GM23338 (cell line): ENCODE data around the gene PRR33. TPM values are rescaled to one million over a fixed set of nuclear protein-coding genes. Genes with fewer than 3 reads are reported as not detected.

ENCODE experiments used
- ATAC-seq: fragments of 200-7000 bp; cut with Tn5 transposase; 3 replicates; pipeline ENCODE4 v1.9.1; 2020
- DNase-seq: peaks from one replicate; pipeline ENCODE4 v3.0.0-alpha.2; 2015; ENCODE audit warnings: low spot score
- H2AFZ ChIP-seq: fragments of 200-600 bp; sonication (generic); 2 replicates; pipeline ENCODE4 v1.8.0; 2016; ENCODE audit warnings: antibody characterized with exemption, mild to moderate bottlenecking, moderate library complexity
- H3F3A ChIP-seq: fragments of 200-600 bp; sonication (generic); replicated peaks from 2 replicates; pipeline ENCODE4 v1.8.0; 2017; ENCODE audit warnings: antibody characterized with exemption, mixed run types, low read depth
- H3K27ac ChIP-seq: fragments of 200-600 bp; sonication (generic); 2 replicates; pipeline ENCODE4 v1.6.1; 2016; ENCODE audit warnings: low read depth
- H3K27me3 ChIP-seq: fragments of 200-600 bp; sonication (generic); 2 replicates; pipeline ENCODE4 v1.8.0; 2016; ENCODE audit warnings: mild to moderate bottlenecking, mixed run types, moderate library complexity; ENCODE audit not compliant: insufficient read depth
- H3K36me3 ChIP-seq: fragments of 200-600 bp; sonication (generic); 2 replicates; pipeline ENCODE4 v1.8.0; 2016; ENCODE audit warnings: mild to moderate bottlenecking; ENCODE audit not compliant: insufficient read depth
- H3K4me1 ChIP-seq: fragments of 200-600 bp; sonication (generic); 2 replicates; pipeline ENCODE4 v1.8.0; 2016; ENCODE audit warnings: mild to moderate bottlenecking, moderate library complexity; ENCODE audit not compliant: insufficient read depth
- H3K4me2 ChIP-seq: fragments of 200-600 bp; sonication (generic); 2 replicates; pipeline ENCODE4 v1.7.1; 2017; ENCODE audit warnings: mixed run types
- H3K4me3 ChIP-seq: fragments of 200-600 bp; sonication (generic); 2 replicates; pipeline ENCODE4 v1.6.1; 2016; ENCODE audit warnings: mixed run types
- H3K79me2 ChIP-seq: fragments of 200-600 bp; sonication (generic); replicated peaks from 2 replicates; pipeline ENCODE4 v1.8.0; 2017; ENCODE audit warnings: mild to moderate bottlenecking; ENCODE audit not compliant: insufficient read depth
- H3K9me2 ChIP-seq: fragments of 200-600 bp; sonication (generic); 2 replicates; pipeline ENCODE4 v1.8.0; 2017; ENCODE audit not compliant: insufficient read depth
- H4K20me1 ChIP-seq: fragments of 200-600 bp; sonication (generic); replicated peaks from 2 replicates; pipeline ENCODE4 v1.8.0; 2017; ENCODE audit warnings: mild to moderate bottlenecking; ENCODE audit not compliant: insufficient read depth
- H3K27ac Mint-ChIP-seq: 2 replicates; pipeline ENCODE4 v1.8.0; 2020; ENCODE audit warnings: inconsistent platforms, mild to moderate bottlenecking, moderate library complexity, mixed read lengths
- H3K27me3 Mint-ChIP-seq: 3 replicates; pipeline ENCODE4 v1.8.0; 2022; ENCODE audit warnings: low read depth, mild to moderate bottlenecking, moderate library complexity, mixed read lengths, inconsistent platforms; ENCODE audit not compliant: insufficient read depth, poor library complexity
- H3K36me3 Mint-ChIP-seq: 3 replicates; pipeline ENCODE4 v1.8.0; 2021; ENCODE audit warnings: low read depth, mild to moderate bottlenecking, inconsistent platforms, moderate library complexity, mixed read lengths
- H3K4me1 Mint-ChIP-seq: 3 replicates; pipeline ENCODE4 v1.8.0; 2020; ENCODE audit warnings: mild to moderate bottlenecking, inconsistent platforms, mixed read lengths
- H3K4me3 Mint-ChIP-seq: 3 replicates; pipeline ENCODE4 v1.8.0; 2021; ENCODE audit warnings: moderate library complexity, mild to moderate bottlenecking, inconsistent platforms, mixed read lengths
- H3K9me3 Mint-ChIP-seq: 3 replicates; pipeline ENCODE4 v1.8.0; 2020; ENCODE audit warnings: moderate library complexity, mild to moderate bottlenecking, inconsistent platforms, mixed read lengths
- CREB1 ChIP-seq: fragments of 250-450 bp; sonication (Bioruptor Pico); IDR thresholded peaks from 2 replicates; pipeline ENCODE4 v1.5.0; 2020; ENCODE audit warnings: low read depth, mild to moderate bottlenecking, moderate library complexity
- EZH2phosphoT487 ChIP-seq: fragments of 200-600 bp; sonication (generic); IDR thresholded peaks from one replicate; pipeline ENCODE4 v1.8.1; 2018; ENCODE audit warnings: antibody characterized with exemption; ENCODE audit not compliant: unreplicated experiment
- JUNB ChIP-seq: IDR thresholded peaks from one replicate; pipeline ENCODE4 v1.6.1; 2016; ENCODE audit warnings: antibody characterized with exemption; ENCODE audit not compliant: unreplicated experiment
- NANOG ChIP-seq: IDR thresholded peaks from 2 replicates; pipeline ENCODE4 v1.6.1; 2016; ENCODE audit warnings: antibody characterized with exemption, borderline replicate concordance
- POLR2AphosphoS5 ChIP-seq: IDR thresholded peaks from 2 replicates; pipeline ENCODE4 v1.6.1; 2016; ENCODE audit warnings: antibody characterized with exemption, low read depth
- STAT1 ChIP-seq: IDR thresholded peaks from one replicate; pipeline ENCODE4 v1.6.1; 2016; ENCODE audit warnings: antibody characterized with exemption; ENCODE audit not compliant: unreplicated experiment
- ZNF114 ChIP-seq: fragments of 250-450 bp; sonication (Bioruptor Pico); IDR thresholded peaks from 2 replicates; pipeline ENCODE4 v1.5.0; 2020; ENCODE audit warnings: mild to moderate bottlenecking, moderate library complexity
- ZNF331 ChIP-seq: fragments of 250-450 bp; sonication (Bioruptor Pico); IDR thresholded peaks from 2 replicates; pipeline ENCODE4 v1.5.0; 2020; ENCODE audit warnings: low read depth, mild to moderate bottlenecking, moderate library complexity
- polyA plus RNA-seq: library from polyadenylated mRNA; unstranded; fragments of >200 nt; fragmentation: Nextera tagmentation; extraction: Ambion mirVana; gene quantifications from 2 replicates; pipeline ENCODE4 v1.2.1, GENCODE V29; 2016
- total RNA-seq: library from RNA; depleted of rRNA; stranded (reverse); fragments of >200 nt; shearing (Covaris generic); gene quantifications from 2 replicates; pipeline ENCODE4 v1.2.3, GENCODE V29; 2014
- TF ChIP-seq, protein P1 (sequence below): IDR thresholded peaks from one replicate; pipeline ENCODE4 v1.6.1; 2018; ENCODE audit warnings: antibody characterized with exemption; ENCODE audit not compliant: unreplicated experiment
- TF ChIP-seq, protein P2 (sequence below): IDR thresholded peaks from 2 replicates; pipeline ENCODE4 v1.6.1; 2016; ENCODE audit warnings: antibody characterized with exemption

Gene PRR33
- total and polyA plus RNA-seq, 2 experiments from 2014 or later: not detected

DNA sequence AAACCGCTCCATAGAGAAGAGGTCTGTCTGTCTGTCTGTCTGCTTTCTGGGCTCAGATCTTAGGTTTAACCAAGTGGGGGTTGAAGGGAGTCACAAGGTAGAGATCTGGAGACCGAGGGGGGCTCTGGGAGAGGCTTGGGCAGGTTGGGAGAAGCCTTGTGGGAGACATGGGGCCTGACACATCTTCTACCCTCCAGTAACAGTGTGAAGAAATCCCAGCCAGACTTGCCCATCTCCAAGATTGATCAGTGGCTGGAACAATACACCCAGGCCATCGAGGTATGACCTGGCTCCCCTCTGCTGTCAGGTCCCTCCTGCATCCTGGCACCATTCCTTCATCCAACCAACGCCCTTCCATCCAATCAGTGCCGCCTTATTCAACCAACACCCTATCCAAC is 7.4 kb downstream of the PRR33 start:
- H3K27ac Mint-ChIP-seq: no peak overlapping the region
- H3K4me1 ChIP-seq: no peaks in the 10 kb centered on the region
- H3K79me2 ChIP-seq: no peaks in the 10 kb centered on the region
- ATAC-seq (no peak), DNase-seq (no peak)
- TF ChIP-seq CREB1 (CRISPR knock-in tag): no peak
- no peak for TF ChIP-seq STAT1
- TF ChIP-seq ZNF114 (CRISPR knock-in tag): no peak
- TF ChIP-seq POLR2AphosphoS5: no peak
- TF ChIP-seq ZNF331 (CRISPR knock-in tag): no peak
- TF ChIP-seq EZH2phosphoT487: no peak
- TF ChIP-seq, protein P1, sequence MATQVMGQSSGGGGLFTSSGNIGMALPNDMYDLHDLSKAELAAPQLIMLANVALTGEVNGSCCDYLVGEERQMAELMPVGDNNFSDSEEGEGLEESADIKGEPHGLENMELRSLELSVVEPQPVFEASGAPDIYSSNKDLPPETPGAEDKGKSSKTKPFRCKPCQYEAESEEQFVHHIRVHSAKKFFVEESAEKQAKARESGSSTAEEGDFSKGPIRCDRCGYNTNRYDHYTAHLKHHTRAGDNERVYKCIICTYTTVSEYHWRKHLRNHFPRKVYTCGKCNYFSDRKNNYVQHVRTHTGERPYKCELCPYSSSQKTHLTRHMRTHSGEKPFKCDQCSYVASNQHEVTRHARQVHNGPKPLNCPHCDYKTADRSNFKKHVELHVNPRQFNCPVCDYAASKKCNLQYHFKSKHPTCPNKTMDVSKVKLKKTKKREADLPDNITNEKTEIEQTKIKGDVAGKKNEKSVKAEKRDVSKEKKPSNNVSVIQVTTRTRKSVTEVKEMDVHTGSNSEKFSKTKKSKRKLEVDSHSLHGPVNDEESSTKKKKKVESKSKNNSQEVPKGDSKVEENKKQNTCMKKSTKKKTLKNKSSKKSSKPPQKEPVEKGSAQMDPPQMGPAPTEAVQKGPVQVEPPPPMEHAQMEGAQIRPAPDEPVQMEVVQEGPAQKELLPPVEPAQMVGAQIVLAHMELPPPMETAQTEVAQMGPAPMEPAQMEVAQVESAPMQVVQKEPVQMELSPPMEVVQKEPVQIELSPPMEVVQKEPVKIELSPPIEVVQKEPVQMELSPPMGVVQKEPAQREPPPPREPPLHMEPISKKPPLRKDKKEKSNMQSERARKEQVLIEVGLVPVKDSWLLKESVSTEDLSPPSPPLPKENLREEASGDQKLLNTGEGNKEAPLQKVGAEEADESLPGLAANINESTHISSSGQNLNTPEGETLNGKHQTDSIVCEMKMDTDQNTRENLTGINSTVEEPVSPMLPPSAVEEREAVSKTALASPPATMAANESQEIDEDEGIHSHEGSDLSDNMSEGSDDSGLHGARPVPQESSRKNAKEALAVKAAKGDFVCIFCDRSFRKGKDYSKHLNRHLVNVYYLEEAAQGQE: no peak
- no peak for TF ChIP-seq NANOG
- no peak overlapping the region for H3K4me3 ChIP-seq
- H3K27me3 ChIP-seq: no peaks in the 10 kb centered on the region
- H3K4me2 ChIP-seq: no peak overlapping the region
- no peaks in the 10 kb centered on the region for H3F3A ChIP-seq
- H3K36me3 ChIP-seq: no peaks in the 10 kb centered on the region
- no peak overlapping the region for H3K4me3 Mint-ChIP-seq
- H3K36me3 Mint-ChIP-seq: no peaks in the 10 kb centered on the region
- no peak overlapping the region for H2AFZ ChIP-seq
- H3K9me3 Mint-ChIP-seq: no peaks in the 10 kb centered on the region
- H3K4me1 Mint-ChIP-seq: no peaks in the 10 kb centered on the region
- H3K27me3 Mint-ChIP-seq: peaks cover 3% of the 10 kb centered on the region
- H4K20me1 ChIP-seq: no peaks in the 10 kb centered on the region
- H3K27ac ChIP-seq: no peak overlapping the region
- no peaks in the 10 kb centered on the region for H3K9me2 ChIP-seq

DNA sequence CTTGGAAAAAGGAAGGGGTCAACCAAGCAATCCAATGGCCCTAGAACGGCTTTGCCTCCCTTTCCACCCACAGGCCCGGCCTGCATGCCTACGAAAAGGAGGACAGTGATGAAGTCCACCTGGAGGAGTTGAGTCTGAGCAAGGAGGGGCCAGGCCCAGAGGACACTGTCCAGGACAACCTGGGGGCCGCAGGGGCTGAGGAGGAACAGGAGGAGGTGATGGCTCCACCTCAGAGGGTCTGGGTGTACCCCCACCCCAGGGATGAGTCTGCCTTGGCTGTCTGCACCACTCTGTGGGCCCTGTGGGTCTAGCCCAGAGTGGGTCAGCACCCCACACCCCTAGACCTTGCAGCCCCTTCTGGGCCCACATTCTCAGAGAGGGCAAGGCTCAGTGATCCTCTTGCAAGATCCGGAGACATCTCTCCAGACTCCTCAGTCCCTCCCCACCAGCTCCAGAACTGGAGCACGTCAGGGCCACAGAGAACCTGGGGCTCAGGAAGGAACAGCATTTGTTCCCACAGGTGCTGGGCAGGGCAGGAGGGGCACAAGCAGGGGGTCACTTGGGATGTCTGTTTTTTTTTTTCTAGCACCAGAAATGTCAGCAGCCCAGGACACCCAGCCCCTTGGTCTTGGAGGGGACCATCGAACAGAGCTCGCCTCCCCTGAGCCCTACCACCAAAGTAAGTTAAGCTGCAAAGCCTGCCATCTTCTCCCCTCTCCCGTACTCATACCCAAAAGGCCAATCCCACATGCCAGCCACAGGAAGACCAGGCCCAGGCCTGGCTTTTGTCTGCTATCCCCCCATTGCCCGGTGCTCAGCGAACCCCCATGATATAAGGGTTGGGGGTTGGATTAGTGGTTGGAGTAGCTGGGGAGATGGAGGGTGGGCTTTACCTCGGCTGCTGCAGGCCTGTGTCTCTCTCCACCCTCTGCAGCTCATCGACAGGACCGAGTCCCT is 8.1 kb downstream of the PRR33 start:
- Histone ChIP-seq H4K20me1 (no peaks in the 10 kb centered on the region), H3K27me3 (no peaks in the 10 kb centered on the region), H3K36me3 (no peaks in the 10 kb centered on the region), H3K9me2 (no peaks in the 10 kb centered on the region), H3K4me2 (no peak overlapping the region), H3K27ac (no peak overlapping the region), H2AFZ (no peak overlapping the region), H3K4me1 (no peaks in the 10 kb centered on the region), H3F3A (no peaks in the 10 kb centered on the region), H3K4me3 (no peak overlapping the region), H3K79me2 (no peaks in the 10 kb centered on the region)
- Mint-ChIP-seq H3K36me3 (no peaks in the 10 kb centered on the region), H3K4me1 (no peaks in the 10 kb centered on the region), H3K9me3 (no peaks in the 10 kb centered on the region), H3K27ac (no peak overlapping the region), H3K27me3 (peaks cover 1% of the 10 kb centered on the region), H3K4me3 (no peak overlapping the region)
- DNase-seq (no peak), ATAC-seq (no peak)
- TF ChIP-seq ZNF114 (CRISPR knock-in tag) (no peak), POLR2AphosphoS5 (no peak), NANOG (no peak), JUNB (no peak), CREB1 (CRISPR knock-in tag) (no peak), EZH2phosphoT487 (no peak)
- TF ChIP-seq, protein P2, sequence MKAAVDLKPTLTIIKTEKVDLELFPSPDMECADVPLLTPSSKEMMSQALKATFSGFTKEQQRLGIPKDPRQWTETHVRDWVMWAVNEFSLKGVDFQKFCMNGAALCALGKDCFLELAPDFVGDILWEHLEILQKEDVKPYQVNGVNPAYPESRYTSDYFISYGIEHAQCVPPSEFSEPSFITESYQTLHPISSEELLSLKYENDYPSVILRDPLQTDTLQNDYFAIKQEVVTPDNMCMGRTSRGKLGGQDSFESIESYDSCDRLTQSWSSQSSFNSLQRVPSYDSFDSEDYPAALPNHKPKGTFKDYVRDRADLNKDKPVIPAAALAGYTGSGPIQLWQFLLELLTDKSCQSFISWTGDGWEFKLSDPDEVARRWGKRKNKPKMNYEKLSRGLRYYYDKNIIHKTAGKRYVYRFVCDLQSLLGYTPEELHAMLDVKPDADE: no peak
